Measurements from ENCODE around the gene ITGB4. TPM values are rescaled to one million over a fixed set of nuclear protein-coding genes. Genes with fewer than 3 reads are reported as not detected.

The ITGB4 gene
- polyA plus RNA-seq, 2 of the 4 experiments (the other 2 are of a cell fraction), result 20.6 to 37.4 TPM

DNA sequence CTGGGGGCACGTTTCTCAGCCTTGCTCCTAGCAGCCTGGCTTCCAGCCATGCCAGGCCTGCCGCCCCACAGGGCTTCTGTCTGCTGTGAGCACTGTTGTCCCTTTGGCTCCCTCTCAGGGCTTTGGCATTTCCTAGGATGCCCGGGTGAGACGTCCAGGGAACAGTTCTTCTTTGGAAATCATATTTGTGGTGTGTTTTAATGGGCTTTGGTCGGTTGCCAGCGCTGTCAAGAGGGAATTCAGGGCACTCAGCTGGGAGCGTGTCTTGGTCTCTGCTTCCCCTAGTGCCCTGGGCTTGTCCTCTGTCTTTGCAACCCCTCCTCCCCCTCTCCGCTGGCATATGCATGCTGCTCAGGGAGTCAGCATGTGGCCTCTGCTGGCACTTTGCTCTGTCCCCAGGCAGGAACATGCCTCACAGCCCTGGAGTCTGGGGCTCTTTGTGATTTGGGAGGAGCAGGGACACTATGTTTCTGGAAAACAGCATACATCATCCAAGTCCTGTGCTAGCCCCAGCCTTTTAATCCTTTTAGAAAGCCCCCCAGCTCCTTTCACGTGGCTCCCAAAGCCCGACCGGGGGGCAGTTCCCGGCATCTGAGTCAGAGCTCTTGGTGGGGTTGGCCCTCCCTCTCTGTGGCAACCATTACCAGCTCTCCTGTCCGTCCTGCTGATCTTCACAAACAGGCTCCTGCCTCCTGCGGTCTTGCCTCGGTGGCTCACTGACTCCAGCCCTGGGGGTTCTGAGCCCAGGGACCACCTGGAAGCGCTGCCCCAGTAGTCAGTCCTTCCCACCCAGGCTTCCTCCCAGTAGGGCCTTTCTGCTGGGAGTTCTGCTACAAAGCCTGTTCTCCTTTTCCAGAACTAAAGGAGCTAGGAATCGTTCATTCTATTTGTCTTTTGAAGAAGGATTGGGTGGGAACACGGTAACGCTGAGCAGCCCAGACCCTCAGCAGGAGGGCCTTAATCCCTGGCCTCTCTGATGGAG, 27.5 kb upstream of the ITGB4 start (continued):
- TF ChIP-seq, protein P1, sequence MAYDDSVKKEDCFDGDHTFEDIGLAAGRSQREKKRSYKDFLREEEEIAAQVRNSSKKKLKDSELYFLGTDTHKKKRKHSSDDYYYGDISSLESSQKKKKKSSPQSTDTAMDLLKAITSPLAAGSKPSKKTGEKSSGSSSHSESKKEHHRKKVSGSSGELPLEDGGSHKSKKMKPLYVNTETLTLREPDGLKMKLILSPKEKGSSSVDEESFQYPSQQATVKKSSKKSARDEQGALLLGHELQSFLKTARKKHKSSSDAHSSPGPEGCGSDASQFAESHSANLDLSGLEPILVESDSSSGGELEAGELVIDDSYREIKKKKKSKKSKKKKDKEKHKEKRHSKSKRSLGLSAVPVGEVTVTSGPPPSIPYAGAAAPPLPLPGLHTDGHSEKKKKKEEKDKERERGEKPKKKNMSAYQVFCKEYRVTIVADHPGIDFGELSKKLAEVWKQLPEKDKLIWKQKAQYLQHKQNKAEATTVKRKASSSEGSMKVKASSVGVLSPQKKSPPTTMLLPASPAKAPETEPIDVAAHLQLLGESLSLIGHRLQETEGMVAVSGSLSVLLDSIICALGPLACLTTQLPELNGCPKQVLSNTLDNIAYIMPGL (CRISPR knock-in tag; IDR thresholded peaks at IDR 0.05; ENCODE audit: borderline replicate concordance), result no peak
- TF ChIP-seq RNF2 (IDR thresholded peaks at IDR 0.05; ENCODE audit: borderline replicate concordance, low read depth) (no peak), BCL3 (IDR thresholded peaks at IDR 0.05) (peak; percentile 61; the same call in 1 of the 3 replicates), POLR2A (IDR thresholded peaks at IDR 0.05; ENCODE audit: low read length) (no peak), JUNB (IDR thresholded peaks at IDR 0.05) (0 out of 2 replicates have a peak, but pooled peaks have one; percentile 13), PBX3 (IDR thresholded peaks at IDR 0.05) (no peak; the same call in 1 of the 2 replicates), RFX5 (IDR thresholded peaks at IDR 0.05) (no peak), MAFK (IDR thresholded peaks at IDR 0.05; ENCODE audit: partially characterized antibody) (no peak), USF2 (IDR thresholded peaks at IDR 0.05) (no peak), ESRRA (IDR thresholded peaks at IDR 0.05; ENCODE audit: borderline replicate concordance, low read length) (no peak), KDM1A (IDR thresholded peaks at IDR 0.05; ENCODE audit: low read depth) (no peak), ZSCAN20 (CRISPR knock-in tag; IDR thresholded peaks at IDR 0.05) (no peak), EHF (CRISPR knock-in tag; IDR thresholded peaks at IDR 0.05) (peak; percentile 67), FOXS1 (CRISPR knock-in tag; IDR thresholded peaks at IDR 0.05) (no peak), EP300 (IDR thresholded peaks at IDR 0.05) (peak in 1 of 2 experiments; percentile 40; a peak in 2 of 5 replicates), E2F6 (IDR thresholded peaks at IDR 0.05; ENCODE audit: borderline replicate concordance, low read depth) (peak; percentile 79), JUN (IDR thresholded peaks at IDR 0.05) (peak; percentile 34 to 74; a peak in 3 of 5 replicates), FOSL2 (IDR thresholded peaks at IDR 0.05) (0 out of 2 replicates have a peak, but pooled peaks have one; percentile 6), FOSL2 (CRISPR knock-in tag; IDR thresholded peaks at IDR 0.05) (peak; percentile 27), HOXB13 (CRISPR knock-in tag; IDR thresholded peaks at IDR 0.05; ENCODE audit: low read depth) (peak; percentile 79), GATA3 (IDR thresholded peaks at IDR 0.05; ENCODE audit: borderline replicate concordance) (peak; percentile 61; the same call in 1 of the 2 replicates), TFCP2L1 (CRISPR knock-in tag; IDR thresholded peaks at IDR 0.05) (no peak), ZC3H11A (IDR thresholded peaks at IDR 0.05) (no peak)
- TF ChIP-seq, protein P2, sequence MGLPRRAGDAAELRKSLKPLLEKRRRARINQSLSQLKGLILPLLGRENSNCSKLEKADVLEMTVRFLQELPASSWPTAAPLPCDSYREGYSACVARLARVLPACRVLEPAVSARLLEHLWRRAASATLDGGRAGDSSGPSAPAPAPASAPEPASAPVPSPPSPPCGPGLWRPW (IDR thresholded peaks at IDR 0.05), result no peak
- TF ChIP-seq, protein P3, sequence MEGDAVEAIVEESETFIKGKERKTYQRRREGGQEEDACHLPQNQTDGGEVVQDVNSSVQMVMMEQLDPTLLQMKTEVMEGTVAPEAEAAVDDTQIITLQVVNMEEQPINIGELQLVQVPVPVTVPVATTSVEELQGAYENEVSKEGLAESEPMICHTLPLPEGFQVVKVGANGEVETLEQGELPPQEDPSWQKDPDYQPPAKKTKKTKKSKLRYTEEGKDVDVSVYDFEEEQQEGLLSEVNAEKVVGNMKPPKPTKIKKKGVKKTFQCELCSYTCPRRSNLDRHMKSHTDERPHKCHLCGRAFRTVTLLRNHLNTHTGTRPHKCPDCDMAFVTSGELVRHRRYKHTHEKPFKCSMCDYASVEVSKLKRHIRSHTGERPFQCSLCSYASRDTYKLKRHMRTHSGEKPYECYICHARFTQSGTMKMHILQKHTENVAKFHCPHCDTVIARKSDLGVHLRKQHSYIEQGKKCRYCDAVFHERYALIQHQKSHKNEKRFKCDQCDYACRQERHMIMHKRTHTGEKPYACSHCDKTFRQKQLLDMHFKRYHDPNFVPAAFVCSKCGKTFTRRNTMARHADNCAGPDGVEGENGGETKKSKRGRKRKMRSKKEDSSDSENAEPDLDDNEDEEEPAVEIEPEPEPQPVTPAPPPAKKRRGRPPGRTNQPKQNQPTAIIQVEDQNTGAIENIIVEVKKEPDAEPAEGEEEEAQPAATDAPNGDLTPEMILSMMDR (IDR thresholded peaks at IDR 0.05), result no peak; the same call in 2 of the 3 replicates
- TF ChIP-seq, protein P4, sequence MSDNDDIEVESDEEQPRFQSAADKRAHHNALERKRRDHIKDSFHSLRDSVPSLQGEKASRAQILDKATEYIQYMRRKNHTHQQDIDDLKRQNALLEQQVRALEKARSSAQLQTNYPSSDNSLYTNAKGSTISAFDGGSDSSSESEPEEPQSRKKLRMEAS (IDR thresholded peaks at IDR 0.05), result peak; percentile 96
